T-helper 1 cell (primary cell): ENCODE measurements around the gene MMP26.
A peak's percentile ranks its signal among the peaks of the same experiment; 100 is the strongest.

Experiments used
- DNase-seq, 5 donors: peaks; one replicate each; pipeline ENCODE4 v3.0.0-alpha.2; 2012 to 2020

The MMP26 gene

GRCh38 chr11:4722616-4723534 lies 18.3 kb downstream of the MMP26 start:
- peak in 1 of 5 donors; percentile 1 for DNase-seq

- DNase-seq = no peak
Observed at GRCh38 chr11:4727171-4727570, 22.6 kb downstream of the MMP26 start.

DNA sequence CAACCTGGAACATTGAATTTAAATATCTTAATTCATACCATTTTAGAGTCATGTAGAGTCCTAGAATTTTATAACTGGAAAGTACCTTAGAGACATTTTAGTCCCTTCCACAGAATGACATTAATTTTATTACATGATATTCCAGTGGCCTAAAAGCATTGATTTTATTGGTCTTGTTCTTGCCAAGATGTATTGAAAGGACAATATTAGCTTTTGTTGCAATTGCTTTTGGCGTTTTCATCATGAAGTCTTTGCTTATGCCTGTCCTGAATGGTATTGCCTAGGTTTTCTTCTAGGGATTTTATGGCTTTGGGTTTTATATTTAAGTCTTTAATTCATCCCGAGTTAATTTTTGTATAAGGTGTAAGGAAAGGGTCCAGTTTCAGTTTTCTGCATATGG lies 36.2 kb downstream of the MMP26 start:
- DNase-seq = no peak

DNA sequence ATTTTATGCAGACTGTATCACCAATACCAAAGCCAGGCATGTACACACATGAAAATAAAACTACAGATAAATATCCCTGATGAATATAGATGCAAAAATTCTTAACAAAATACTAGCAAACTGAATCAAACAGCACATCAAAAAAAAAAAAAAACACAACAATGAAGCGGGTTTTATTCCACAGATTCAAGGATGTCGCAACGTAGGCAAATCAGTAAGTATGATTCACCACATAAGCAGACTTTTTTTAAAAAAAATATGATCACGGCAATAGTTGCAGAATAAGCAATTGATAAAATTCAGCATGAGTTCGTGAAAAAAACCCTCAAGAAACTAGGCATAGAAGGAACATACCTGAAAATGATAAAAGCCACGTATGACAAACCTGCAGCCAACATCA lies 43.9 kb downstream of the MMP26 start:
- DNase-seq = no peak

DNA sequence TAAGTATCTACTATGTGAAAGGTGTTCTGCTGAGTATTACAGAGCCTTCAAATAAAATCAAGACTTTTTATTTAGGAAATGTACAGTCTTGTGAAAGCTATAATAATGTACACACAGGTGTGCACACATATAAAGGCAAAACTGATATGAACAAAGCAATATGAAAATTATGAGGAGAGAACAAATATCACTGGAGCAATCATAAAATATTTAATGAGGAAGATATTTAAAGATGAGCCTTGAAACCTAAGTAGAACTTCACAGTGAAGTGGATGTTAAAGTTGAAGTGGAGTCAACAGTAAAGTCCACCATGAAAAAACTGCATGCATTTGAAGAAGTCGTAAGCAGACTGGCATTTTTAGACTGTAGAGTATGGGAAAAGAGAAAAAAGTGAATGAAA lies 46.6 kb downstream of the MMP26 start:
- no peak for DNase-seq
